Parathyroid adenoma (tissue), 2 donors: ENCODE results near the gene TSHR.

Source experiments
- H2AFZ ChIP-seq: fragments of 300-600 bp; sonication (generic); one replicate; pipeline ENCODE4 v1.7.0; 2017; ENCODE audit warnings: antibody characterized with exemption, mild to moderate bottlenecking
- H3K27ac ChIP-seq: fragments of 300-600 bp; sonication (generic); one replicate; pipeline ENCODE4 v1.7.0; 2017
- H3K27me3 ChIP-seq: fragments of 300-600 bp; sonication (generic); one replicate; pipeline ENCODE4 v1.7.0; 2017; ENCODE audit warnings: low read length; ENCODE audit not compliant: control insufficient read depth, insufficient read depth
- H3K36me3 ChIP-seq: fragments of 300-600 bp; sonication (generic); one replicate; pipeline ENCODE4 v1.7.0; 2017; ENCODE audit warnings: low read length; ENCODE audit not compliant: control insufficient read depth, insufficient read depth
- H3K4me1 ChIP-seq: fragments of 300-600 bp; sonication (generic); one replicate; pipeline ENCODE4 v1.7.0; 2017; ENCODE audit warnings: control low read depth
- H3K4me2 ChIP-seq: fragments of 300-600 bp; sonication (generic); one replicate; pipeline ENCODE4 v1.7.0; 2017; ENCODE audit warnings: low read length
- H3K4me3 ChIP-seq: fragments of 300-600 bp; sonication (generic); one replicate; pipeline ENCODE4 v1.7.0; 2017; ENCODE audit warnings: low read depth, low read length
- H3K79me2 ChIP-seq: fragments of 300-600 bp; sonication (generic); one replicate; pipeline ENCODE4 v1.7.0; 2017; ENCODE audit warnings: control low read depth
- H3K9ac ChIP-seq: fragments of 300-600 bp; sonication (generic); one replicate; pipeline ENCODE4 v1.7.0; 2017; ENCODE audit warnings: mild to moderate bottlenecking
- H3K9me3 ChIP-seq: fragments of 300-600 bp; sonication (generic); one replicate; pipeline ENCODE4 v1.7.0; 2017; ENCODE audit warnings: low read length; ENCODE audit not compliant: control insufficient read depth
- TF ChIP-seq, protein P1 (sequence below): fragments of 300-600 bp; sonication (generic); IDR thresholded peaks from one replicate; pipeline ENCODE4 v1.7.0; 2017; ENCODE audit warnings: antibody characterized with exemption, mild to moderate bottlenecking
- donor health status: primary hyperparathyroidism.

The TSHR gene

DNA sequence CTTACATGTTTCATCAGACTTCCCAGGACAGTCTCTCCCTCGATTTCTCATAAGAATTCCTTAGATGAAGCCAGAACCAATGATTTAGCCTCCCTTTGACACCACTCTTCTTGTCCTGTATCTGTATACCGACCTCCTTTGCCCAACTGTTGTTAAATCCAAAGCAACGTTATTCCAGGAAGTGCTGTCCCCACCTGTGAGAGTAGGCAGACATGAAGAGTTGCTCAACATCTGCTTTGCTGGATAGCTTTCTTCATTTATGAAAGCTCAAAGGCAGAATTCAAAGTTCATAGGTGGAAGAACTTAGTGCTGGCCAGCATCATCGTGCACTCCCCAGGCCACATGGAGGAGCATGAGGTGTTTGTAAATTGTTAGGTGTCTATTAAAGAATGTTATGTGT, 209.8 kb downstream of the TSHR start:
- TF ChIP-seq, protein P1, sequence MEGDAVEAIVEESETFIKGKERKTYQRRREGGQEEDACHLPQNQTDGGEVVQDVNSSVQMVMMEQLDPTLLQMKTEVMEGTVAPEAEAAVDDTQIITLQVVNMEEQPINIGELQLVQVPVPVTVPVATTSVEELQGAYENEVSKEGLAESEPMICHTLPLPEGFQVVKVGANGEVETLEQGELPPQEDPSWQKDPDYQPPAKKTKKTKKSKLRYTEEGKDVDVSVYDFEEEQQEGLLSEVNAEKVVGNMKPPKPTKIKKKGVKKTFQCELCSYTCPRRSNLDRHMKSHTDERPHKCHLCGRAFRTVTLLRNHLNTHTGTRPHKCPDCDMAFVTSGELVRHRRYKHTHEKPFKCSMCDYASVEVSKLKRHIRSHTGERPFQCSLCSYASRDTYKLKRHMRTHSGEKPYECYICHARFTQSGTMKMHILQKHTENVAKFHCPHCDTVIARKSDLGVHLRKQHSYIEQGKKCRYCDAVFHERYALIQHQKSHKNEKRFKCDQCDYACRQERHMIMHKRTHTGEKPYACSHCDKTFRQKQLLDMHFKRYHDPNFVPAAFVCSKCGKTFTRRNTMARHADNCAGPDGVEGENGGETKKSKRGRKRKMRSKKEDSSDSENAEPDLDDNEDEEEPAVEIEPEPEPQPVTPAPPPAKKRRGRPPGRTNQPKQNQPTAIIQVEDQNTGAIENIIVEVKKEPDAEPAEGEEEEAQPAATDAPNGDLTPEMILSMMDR = no peak
- no peaks in the 10 kb centered on the region for H3K79me2 ChIP-seq
- no peak overlapping the region for H3K27ac ChIP-seq
- peaks cover 4% of the 10 kb centered on the region for H3K4me1 ChIP-seq
- H3K9ac ChIP-seq = no peak overlapping the region
- no peak overlapping the region for H2AFZ ChIP-seq
- no peak overlapping the region for H3K4me2 ChIP-seq
- no peak overlapping the region for H3K4me3 ChIP-seq
- H3K36me3 ChIP-seq = no peaks in the 10 kb centered on the region
- H3K9me3 ChIP-seq = no peaks in the 10 kb centered on the region
- no peaks in the 10 kb centered on the region for H3K27me3 ChIP-seq

DNA sequence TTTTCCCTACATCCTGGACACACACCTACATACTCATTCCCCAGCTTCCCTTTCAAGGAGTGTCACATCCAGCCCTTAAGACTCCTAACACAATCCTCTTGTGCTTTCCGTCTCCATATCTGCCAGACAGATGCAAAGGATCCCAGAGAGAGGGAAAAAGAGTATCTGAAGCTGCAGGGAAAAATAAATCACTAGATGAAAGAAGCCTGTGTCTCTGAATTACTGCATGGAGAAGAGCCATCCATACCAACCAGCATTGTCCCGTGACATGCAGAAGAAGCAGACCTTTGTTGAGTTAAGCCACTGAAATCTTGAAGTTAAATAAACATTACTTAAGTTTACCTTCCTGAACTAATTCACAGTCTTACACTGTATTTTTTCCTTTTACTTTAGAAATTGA, 210.7 kb downstream of the TSHR start:
- TF ChIP-seq, protein P1 = no peak
- Histone ChIP-seq H3K4me1 (peaks cover 7% of the 10 kb centered on the region), H3K27ac (no peak overlapping the region), H2AFZ (no peak overlapping the region), H3K27me3 (no peaks in the 10 kb centered on the region), H3K4me3 (no peak overlapping the region), H3K4me2 (no peak overlapping the region), H3K9me3 (no peaks in the 10 kb centered on the region), H3K79me2 (no peaks in the 10 kb centered on the region), H3K9ac (no peak overlapping the region), H3K36me3 (no peaks in the 10 kb centered on the region)

DNA sequence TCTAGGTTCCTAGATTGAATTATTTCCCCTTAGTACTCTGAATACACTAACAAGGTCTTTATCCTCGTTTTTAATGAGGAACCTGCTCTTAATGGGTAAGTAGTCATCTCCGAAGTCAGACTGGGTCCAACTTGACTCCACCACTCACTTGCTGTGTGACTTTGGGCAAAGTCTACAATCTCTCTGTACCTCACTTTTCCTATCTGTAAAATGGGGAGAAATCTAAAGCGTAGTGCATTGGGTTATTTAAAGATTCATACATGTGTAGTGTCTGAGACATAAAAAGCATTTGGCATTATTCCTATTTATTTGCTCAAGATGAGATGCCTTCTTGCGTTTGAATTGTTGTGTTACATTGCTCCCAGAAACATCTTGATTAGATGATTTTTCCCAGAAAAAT, 213.8 kb downstream of the TSHR start:
- H3K36me3 ChIP-seq = no peaks in the 10 kb centered on the region
- H3K9ac ChIP-seq = no peak overlapping the region
- H3K27ac ChIP-seq = peak overlapping the region; percentile 91
- peak overlapping the region; percentile 97 for H3K4me2 ChIP-seq
- H3K4me1 ChIP-seq = peaks cover 7% of the 10 kb centered on the region
- H3K9me3 ChIP-seq = no peaks in the 10 kb centered on the region
- no peaks in the 10 kb centered on the region for H3K27me3 ChIP-seq
- peak overlapping the region; percentile 99 for H2AFZ ChIP-seq
- H3K79me2 ChIP-seq = no peaks in the 10 kb centered on the region
- TF ChIP-seq, protein P1 = no peak
- H3K4me3 ChIP-seq = peak overlapping the region; percentile 81

DNA sequence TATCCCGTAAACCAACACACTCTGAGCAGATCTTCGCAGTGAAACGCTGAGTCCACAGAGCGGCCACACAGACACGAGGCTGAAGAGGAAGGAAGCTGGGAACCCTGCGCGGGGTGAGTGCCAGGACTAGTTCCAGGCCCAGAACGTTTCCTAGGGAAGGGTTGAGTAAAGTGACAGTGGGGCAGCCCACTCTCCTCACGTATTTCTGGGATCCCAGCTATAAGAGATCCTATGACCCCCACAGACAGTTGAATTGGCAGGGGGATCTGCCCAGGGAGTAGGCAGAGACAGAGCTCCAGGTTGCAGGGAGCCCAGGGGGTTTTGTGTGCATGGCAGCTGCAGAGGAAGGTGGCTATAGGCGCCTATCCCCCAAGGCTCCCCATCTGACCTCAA, 214.3 kb downstream of the TSHR start:
- Histone ChIP-seq H3K4me1 (peaks cover 7% of the 10 kb centered on the region), H3K9ac (peak overlapping the region; percentile 62), H3K27me3 (no peaks in the 10 kb centered on the region), H3K27ac (peak overlapping the region; percentile 91), H2AFZ (peak overlapping the region; percentile 99), H3K79me2 (no peaks in the 10 kb centered on the region), H3K36me3 (no peaks in the 10 kb centered on the region), H3K4me3 (peak overlapping the region; percentile 81), H3K9me3 (no peaks in the 10 kb centered on the region), H3K4me2 (peak overlapping the region; percentile 97)
- TF ChIP-seq, protein P1 = no peak

DNA sequence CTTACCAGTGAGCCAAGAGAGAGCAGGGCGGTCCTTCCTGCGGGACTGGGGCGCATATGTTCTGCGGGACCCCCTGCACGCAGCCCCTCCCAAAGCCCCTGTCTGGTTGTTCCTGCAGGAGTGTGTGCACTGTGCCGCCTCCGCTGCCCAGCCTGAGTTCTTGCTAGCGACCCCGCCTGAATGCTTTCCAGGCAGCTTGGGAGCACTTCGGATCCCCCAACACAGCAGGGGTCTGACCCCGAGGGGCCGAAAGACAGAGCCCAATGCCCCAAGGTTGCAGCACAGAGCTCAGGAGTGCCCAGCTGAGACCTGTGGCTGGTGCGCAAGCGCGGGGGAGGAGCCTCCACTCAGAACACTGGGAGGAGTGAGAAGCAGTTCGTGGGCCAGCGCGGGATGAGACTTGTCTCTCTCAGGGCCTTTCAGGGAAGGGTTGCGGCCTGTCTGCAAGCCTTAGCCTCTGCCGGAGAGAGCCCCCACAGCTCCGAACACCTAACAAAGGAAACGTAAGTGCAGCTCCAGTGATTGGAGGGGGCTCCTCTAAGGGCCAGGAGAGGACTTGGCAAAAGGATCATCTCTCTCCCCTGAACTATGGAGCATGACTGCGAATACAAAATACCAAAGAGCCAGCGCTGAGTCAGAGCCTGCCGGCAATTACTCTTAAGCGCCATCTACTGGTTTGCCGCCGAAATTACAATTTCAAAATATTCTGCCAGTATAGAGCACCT, 214.8 kb downstream of the TSHR start:
- H3K4me2 ChIP-seq = peak overlapping the region; percentile 97

More for the DNA sequence above, 214.8 kb downstream of the TSHR start:
- H3K4me3 ChIP-seq = peak overlapping the region; percentile 81
- no peaks in the 10 kb centered on the region for H3K79me2 ChIP-seq
- peak overlapping the region; percentile 91 for H3K27ac ChIP-seq
- H3K9me3 ChIP-seq = no peaks in the 10 kb centered on the region
- H3K36me3 ChIP-seq = no peaks in the 10 kb centered on the region
- peak overlapping the region; percentile 62 for H3K9ac ChIP-seq
- H3K27me3 ChIP-seq = no peaks in the 10 kb centered on the region
- H3K4me1 ChIP-seq = peaks cover 7% of the 10 kb centered on the region
- peak overlapping the region; percentile 99 for H2AFZ ChIP-seq
- TF ChIP-seq, protein P1 = peak; percentile 95
